ENCODE measurements around the gene RASSF6.
"Not testable (repeated sequence)": the region's sequence is repeated elsewhere in the genome, so short reads cannot be mapped to it uniquely, and the experiment has no call there.

Gene RASSF6

GRCh38 chr4:73620115-73620792, at the start of gene RASSF6:
TSS of gene RASSF6 (minus strand) at chr4:73620436. CDS start at chr4:73611795, 8,641 bp downstream.
- no peak for DNase-seq (ENCODE audit: low read depth in 2 of 2)

GRCh38 chr4:73669410-73670183, 49.4 kb upstream of the RASSF6 start:
- DNase-seq (ENCODE audit: low read depth in 2 of 2), result no peak

- no peak for DNase-seq (ENCODE audit: low read depth in 2 of 2)
Observed at GRCh38 chr4:73668782-73669201, 48.6 kb upstream of the RASSF6 start.

- DNase-seq (ENCODE audit: low read depth in 2 of 2), result not testable (repeated sequence)
Observed at GRCh38 chr4:73665924-73666323, 45.7 kb upstream of the RASSF6 start.

- no peak for DNase-seq (ENCODE audit: low read depth in 2 of 2)
Observed at GRCh38 chr4:73664470-73664869, 44.2 kb upstream of the RASSF6 start.

GRCh38 chr4:73663576-73663975, 43.3 kb upstream of the RASSF6 start:
- DNase-seq (ENCODE audit: low read depth in 2 of 2), result no peak

GRCh38 chr4:73662709-73663546, 42.7 kb upstream of the RASSF6 start:
- no peak for DNase-seq (ENCODE audit: low read depth in 2 of 2)

GRCh38 chr4:73661646-73662119, 41.4 kb upstream of the RASSF6 start:
- DNase-seq (ENCODE audit: low read depth in 2 of 2), result no peak

GRCh38 chr4:73660808-73661207, 40.6 kb upstream of the RASSF6 start:
- no peak for DNase-seq (ENCODE audit: low read depth in 2 of 2)

- no peak for DNase-seq (ENCODE audit: low read depth in 2 of 2)
Observed at GRCh38 chr4:73653695-73654106, 33.5 kb upstream of the RASSF6 start.

- no peak for DNase-seq (ENCODE audit: low read depth in 2 of 2)
Observed at GRCh38 chr4:73650250-73650649, 30.0 kb upstream of the RASSF6 start.

GRCh38 chr4:73648478-73648877, 28.2 kb upstream of the RASSF6 start:
- no peak for DNase-seq (ENCODE audit: low read depth in 2 of 2)

- DNase-seq (ENCODE audit: low read depth in 2 of 2), result no peak
Observed at GRCh38 chr4:73646117-73646516, 25.9 kb upstream of the RASSF6 start.

GRCh38 chr4:73631565-73632226, 11.5 kb upstream of the RASSF6 start:
- no peak for DNase-seq (ENCODE audit: low read depth in 2 of 2)

GRCh38 chr4:73628834-73629233, 8.6 kb upstream of the RASSF6 start:
- DNase-seq (ENCODE audit: low read depth in 2 of 2), result not testable (repeated sequence)

- DNase-seq (ENCODE audit: low read depth in 2 of 2), result no peak
Observed at GRCh38 chr4:73621357-73621756, 1.1 kb upstream of the RASSF6 start.

GRCh38 chr4:73619346-73619745, 890 bp downstream of the RASSF6 start:
- DNase-seq (ENCODE audit: low read depth in 2 of 2), result no peak

GRCh38 chr4:73617256-73617655, 3.0 kb downstream of the RASSF6 start:
- no peak for DNase-seq (ENCODE audit: low read depth in 2 of 2)

- no peak for DNase-seq (ENCODE audit: low read depth in 2 of 2)
Observed at GRCh38 chr4:73615613-73616012, 4.6 kb downstream of the RASSF6 start.

GRCh38 chr4:73614311-73614867, 5.8 kb downstream of the RASSF6 start:
- DNase-seq (ENCODE audit: low read depth in 2 of 2), result no peak

- DNase-seq (ENCODE audit: low read depth in 2 of 2), result no peak
Observed at GRCh38 chr4:73613130-73613529, 7.1 kb downstream of the RASSF6 start.

All from stimulated activated CD4-positive, alpha-beta T cell treated with anti-CD3 and anti-CD28 coated beads, Interleukin-15, amount 100 ng/mL, for 48 hours (primary cell).